GM23248 (cell line): ENCODE data around the gene CRY1. TPM values are rescaled to one million over a fixed set of nuclear protein-coding genes. Genes with fewer than 3 reads are reported as not detected.

ENCODE experiments used
- DNase-seq: peaks from one replicate; pipeline ENCODE4 v3.0.0-alpha.2; 2015
- H2AFZ ChIP-seq: fragments of 200-600 bp; sonication (generic); 2 replicates; pipeline ENCODE4 v1.6.1; 2016; ENCODE audit warnings: antibody characterized with exemption
- H3F3A ChIP-seq: fragments of 200-600 bp; sonication (generic); 2 replicates; pipeline ENCODE4 v1.6.1; 2016; ENCODE audit warnings: mild to moderate bottlenecking, antibody characterized with exemption, mixed run types; ENCODE audit not compliant: insufficient read depth
- H3K27ac ChIP-seq: fragments of 200-600 bp; sonication (generic); 2 replicates; pipeline ENCODE4 v1.5.1; 2016; ENCODE audit warnings: mild to moderate bottlenecking
- H3K27me3 ChIP-seq: fragments of 200-600 bp; sonication (generic); replicated peaks from 2 replicates; pipeline ENCODE4 v1.6.1; 2016; ENCODE audit warnings: mild to moderate bottlenecking; ENCODE audit not compliant: insufficient read depth
- H3K36me3 ChIP-seq: fragments of 200-600 bp; sonication (generic); 2 replicates; pipeline ENCODE4 v1.6.1; 2016; ENCODE audit warnings: low read depth, mild to moderate bottlenecking
- H3K4me1 ChIP-seq: fragments of 200-600 bp; sonication (generic); 2 replicates; pipeline ENCODE4 v1.6.1; 2016; ENCODE audit warnings: mild to moderate bottlenecking; ENCODE audit not compliant: insufficient read depth
- H3K4me2 ChIP-seq: fragments of 200-600 bp; sonication (generic); one replicate; pipeline ENCODE4 v1.6.1; 2016; ENCODE audit warnings: mild to moderate bottlenecking; ENCODE audit not compliant: unreplicated experiment
- H3K4me3 ChIP-seq: fragments of 200-600 bp; sonication (generic); 2 replicates; pipeline ENCODE4 v1.5.1; 2016; ENCODE audit warnings: mild to moderate bottlenecking
- H3K79me2 ChIP-seq: fragments of 200-600 bp; sonication (generic); 2 replicates; pipeline ENCODE4 v1.6.1; 2016; ENCODE audit warnings: mild to moderate bottlenecking; ENCODE audit not compliant: insufficient read depth
- H3K9ac ChIP-seq: fragments of 200-600 bp; sonication (generic); 2 replicates; pipeline ENCODE4 v1.6.1; 2016; ENCODE audit warnings: mild to moderate bottlenecking
- H3K9me2 ChIP-seq: fragments of 200-600 bp; sonication (generic); 2 replicates; pipeline ENCODE4 v1.6.1; 2016; ENCODE audit warnings: mixed run types, mild to moderate bottlenecking, moderate library complexity; ENCODE audit not compliant: insufficient read depth
- H3K9me3 ChIP-seq: fragments of 200-600 bp; sonication (generic); one replicate; pipeline ENCODE4 v1.6.1; 2017; ENCODE audit warnings: low read depth
- H4K20me1 ChIP-seq: fragments of 200-600 bp; sonication (generic); 2 replicates; pipeline ENCODE4 v1.6.0; 2016; ENCODE audit not compliant: insufficient read depth
- EZH2 ChIP-seq: fragments of 200-600 bp; sonication (generic); IDR thresholded peaks from 2 replicates; pipeline ENCODE4 v1.6.1; 2018; ENCODE audit warnings: antibody characterized with exemption, mild to moderate bottlenecking; ENCODE audit not compliant: insufficient read depth, poor library complexity, severe bottlenecking
- EZH2phosphoT487 ChIP-seq: fragments of 200-600 bp; sonication (generic); IDR thresholded peaks from 2 replicates; pipeline ENCODE4 v1.6.1; 2018; ENCODE audit warnings: antibody characterized with exemption, moderate library complexity, mild to moderate bottlenecking, low read depth; ENCODE audit not compliant: insufficient read depth
- WGBS, 2 experiments: methylation state at CpG; one replicate each; pipeline ENCODE4 v1.1.6; 2015 to 2017; ENCODE audit warnings: low lambda C conversion rate in 2 of 2, low coverage in 1 of 2; ENCODE audit errors: missing lambda C conversion rate in 2 of 2; 5-methylcytosine and 5-hydroxymethylcytosine counted together
- in situ Hi-C: fragments of 300-500 bp; cut with MboI; formaldehyde crosslinking; loops from 2 replicates; pipeline ENCODE4 v1.15.0; 2020
- polyA plus RNA-seq: library from polyadenylated mRNA; unstranded; fragments of >200 nt; fragmentation: Nextera tagmentation; extraction: Ambion mirVana; gene quantifications from 2 replicates; pipeline ENCODE4 v1.2.1, GENCODE V29; 2016
- total RNA-seq: library from RNA; depleted of rRNA; stranded (reverse); fragments of >200 nt; shearing (Covaris generic); gene quantifications from 2 replicates; pipeline ENCODE4 v1.2.3, GENCODE V29; 2014

Gene CRY1
- total and polyA plus RNA-seq, 2 experiments from 2014 or later, result 13.6 to 14.8 TPM

- 93 to 94% methylated on average over 2 of the region's 2 CpGs for WGBS, 2 experiments
- Histone ChIP-seq H2AFZ (no peak overlapping the region), H3K4me1 (no peaks in the 10 kb centered on the region), H3K79me2 (peaks cover 19% of the 10 kb centered on the region), H3K9me3 (no peaks in the 10 kb centered on the region), H3K27me3 (no peaks in the 10 kb centered on the region), H3K4me3 (no peak overlapping the region), H3K9ac (no peak overlapping the region), H3K27ac (no peak overlapping the region), H3F3A (no peaks in the 10 kb centered on the region), H3K36me3 (no peaks in the 10 kb centered on the region), H3K9me2 (no peaks in the 10 kb centered on the region), H4K20me1 (no peaks in the 10 kb centered on the region), H3K4me2 (no peak overlapping the region)
- in situ Hi-C loops, result no loop called here
- TF ChIP-seq EZH2 (no peak), EZH2phosphoT487 (no peak)
- DNase-seq, result no peak
Observed at GRCh38 chr12:107035733-107036132, 57.6 kb downstream of the CRY1 start.

- 96% methylated on average over 9 of the region's 9 CpGs for WGBS, 2 experiments
- no peaks in the 10 kb centered on the region for H3K27me3 ChIP-seq
- no peak overlapping the region for H3K4me2 ChIP-seq
- in situ Hi-C loops, result no loop called here
- no peaks in the 10 kb centered on the region for H3K36me3 ChIP-seq
- TF ChIP-seq EZH2 (no peak), EZH2phosphoT487 (no peak)
- H3K79me2 ChIP-seq, result peaks cover 22% of the 10 kb centered on the region
- H2AFZ ChIP-seq, result no peak overlapping the region
- no peaks in the 10 kb centered on the region for H3K9me2 ChIP-seq
- no peaks in the 10 kb centered on the region; the same call in 1 of the 2 replicates for H3K4me1 ChIP-seq
- H3K4me3 ChIP-seq, result no peak overlapping the region
- no peaks in the 10 kb centered on the region for H3F3A ChIP-seq
- H3K27ac ChIP-seq, result no peak overlapping the region
- H3K9me3 ChIP-seq, result no peaks in the 10 kb centered on the region
- H3K9ac ChIP-seq, result no peak overlapping the region
- DNase-seq, result no peak
- H4K20me1 ChIP-seq, result no peaks in the 10 kb centered on the region
Observed at GRCh38 chr12:107033758-107034739, 59.3 kb downstream of the CRY1 start.

- no peaks in the 10 kb centered on the region for H3K36me3 ChIP-seq
- no peak for TF ChIP-seq EZH2phosphoT487
- TF ChIP-seq EZH2, result no peak
- in situ Hi-C loops, result no loop called here
- H3K4me3 ChIP-seq, result no peak overlapping the region
- no peak overlapping the region for H3K27ac ChIP-seq
- H3K9ac ChIP-seq, result no peak overlapping the region
- WGBS, 2 experiments, result 77 to 78% methylated on average over 7 of the region's 7 CpGs
- H3K9me2 ChIP-seq, result no peaks in the 10 kb centered on the region
- no peaks in the 10 kb centered on the region for H4K20me1 ChIP-seq
- peaks cover 13% of the 10 kb centered on the region for H3K4me1 ChIP-seq
- H2AFZ ChIP-seq, result no peak overlapping the region
- no peak overlapping the region for H3K4me2 ChIP-seq
- H3F3A ChIP-seq, result peaks cover 5% of the 10 kb centered on the region
- no peak for DNase-seq
- no peaks in the 10 kb centered on the region for H3K27me3 ChIP-seq
- peaks cover 31% of the 10 kb centered on the region for H3K79me2 ChIP-seq
- H3K9me3 ChIP-seq, result no peaks in the 10 kb centered on the region
Observed at GRCh38 chr12:107032266-107032665, 61.1 kb downstream of the CRY1 start.

- peaks cover 22% of the 10 kb centered on the region for H3K4me1 ChIP-seq
- H3K9me2 ChIP-seq, result no peaks in the 10 kb centered on the region
- peaks cover 43% of the 10 kb centered on the region for H3K79me2 ChIP-seq
- H3K4me2 ChIP-seq, result no peak overlapping the region
- no peak overlapping the region for H2AFZ ChIP-seq
- H3K36me3 ChIP-seq, result no peaks in the 10 kb centered on the region
- H3K9me3 ChIP-seq, result no peaks in the 10 kb centered on the region
- H3K27ac ChIP-seq, result no peak overlapping the region
- no peak overlapping the region for H3K9ac ChIP-seq
- no peaks in the 10 kb centered on the region for H4K20me1 ChIP-seq
- in situ Hi-C loops, result no loop called here
- H3K27me3 ChIP-seq, result no peaks in the 10 kb centered on the region
- no peak for DNase-seq
- peaks cover 12% of the 10 kb centered on the region for H3F3A ChIP-seq
- no peak overlapping the region for H3K4me3 ChIP-seq
- WGBS, 2 experiments, result 76 to 92% methylated on average over 2 of the region's 2 CpGs
- no peak for TF ChIP-seq EZH2
- no peak for TF ChIP-seq EZH2phosphoT487
Observed at GRCh38 chr12:107031061-107031460, 62.3 kb downstream of the CRY1 start.
